Memory B cell (primary cell): ENCODE measurements around the gene SYN1.
A peak's percentile ranks its signal among the peaks of the same experiment; 100 is the strongest.
"Not testable (repeated sequence)": the region's sequence is repeated elsewhere in the genome, so short reads cannot be mapped to it uniquely, and the experiment has no call there.

Experiments used
- ATAC-seq: fragments of 150-1000 bp; cut with Tn5 transposase; 2 replicates; pipeline ENCODE4 v1.10.0; 2021; ENCODE audit warnings: low read depth, mild to moderate bottlenecking, moderate library complexity
- DNase-seq, 2 donors: peaks; one replicate each; pipeline ENCODE4 v3.0.0; 2022; ENCODE audit warnings: low spot score in 2 of 2
- H3K27ac Mint-ChIP-seq: one replicate; pipeline ENCODE4 v1.8.0; 2022; ENCODE audit warnings: mild to moderate bottlenecking, moderate library complexity, mixed read lengths
- H3K27me3 Mint-ChIP-seq: one replicate; pipeline ENCODE4 v1.8.0; 2022; ENCODE audit warnings: mixed read lengths
- H3K36me3 Mint-ChIP-seq: one replicate; pipeline ENCODE4 v1.8.0; 2022; ENCODE audit warnings: mild to moderate bottlenecking, mixed read lengths
- H3K4me1 Mint-ChIP-seq: one replicate; pipeline ENCODE4 v1.8.0; 2022; ENCODE audit warnings: mixed read lengths
- H3K4me3 Mint-ChIP-seq: one replicate; pipeline ENCODE4 v1.8.0; 2022; ENCODE audit warnings: mild to moderate bottlenecking, moderate library complexity, mixed read lengths
- H3K9me3 Mint-ChIP-seq: one replicate; pipeline ENCODE4 v1.8.0; 2022; ENCODE audit warnings: mixed read lengths

Gene SYN1

DNA sequence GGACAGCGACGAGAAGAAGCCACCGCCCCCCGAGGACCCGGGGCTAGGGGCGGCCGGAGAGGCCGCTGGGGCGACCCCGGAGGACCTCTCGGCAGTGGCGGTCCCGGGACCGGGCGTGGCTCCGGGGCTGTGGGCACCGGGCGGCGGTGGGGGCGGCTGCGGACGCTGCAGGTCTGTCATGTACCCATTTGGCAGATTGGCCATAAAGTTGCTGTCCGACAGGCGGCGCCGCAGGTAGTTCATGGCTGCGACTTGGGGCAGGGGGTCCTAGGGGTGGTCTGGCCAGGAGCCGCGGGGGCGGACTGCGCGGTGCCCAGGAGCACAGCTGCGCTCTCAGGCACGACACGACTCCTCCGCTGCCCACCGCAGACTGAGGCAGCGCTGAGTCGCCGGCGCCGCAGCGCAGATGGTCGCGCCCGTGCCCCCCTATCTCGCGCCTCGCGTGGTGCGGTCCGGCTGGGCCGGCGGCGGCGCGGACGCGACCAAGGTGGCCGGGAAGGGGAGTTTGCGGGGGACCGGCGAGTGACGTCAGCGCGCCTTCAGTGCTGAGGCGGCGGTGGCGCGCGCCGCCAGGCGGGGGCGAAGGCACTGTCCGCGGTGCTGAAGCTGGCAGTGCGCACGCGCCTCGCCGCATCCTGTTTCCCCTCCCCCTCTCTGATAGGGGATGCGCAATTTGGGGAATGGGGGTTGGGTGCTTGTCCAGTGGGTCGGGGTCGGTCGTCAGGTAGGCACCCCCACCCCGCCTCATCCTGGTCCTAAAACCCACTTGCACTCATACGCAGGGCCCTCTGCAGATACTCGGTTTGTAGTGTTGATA is at the start of gene SYN1:
SYN1 (minus strand) TSS at position 372 of the 817 bp plus-strand sequence; CDS start at position 243, 129 bp downstream.
- no peaks in the 10 kb centered on the region for H3K9me3 Mint-ChIP-seq
- peaks cover 3% of the 10 kb centered on the region for H3K4me1 Mint-ChIP-seq
- H3K36me3 Mint-ChIP-seq = no peaks in the 10 kb centered on the region
- H3K27ac Mint-ChIP-seq = no peak within 1 kb of the TSS
- H3K27me3 Mint-ChIP-seq = peaks cover 31% of the 10 kb centered on the region
- DNase-seq (peak; percentile 70 to 72), ATAC-seq (peak; percentile 96)
- peak within 1 kb of the TSS; percentile 57 for H3K4me3 Mint-ChIP-seq

- not testable (repeated sequence) for ATAC-seq, H3K4me1 Mint-ChIP-seq, H3K9me3 Mint-ChIP-seq, DNase-seq, H3K36me3 Mint-ChIP-seq, H3K4me3 Mint-ChIP-seq, H3K27me3 Mint-ChIP-seq, H3K27ac Mint-ChIP-seq
These were observed 46.1 kb upstream of the SYN1 start for GRCh38 chrX:47665797-47666196.

DNA sequence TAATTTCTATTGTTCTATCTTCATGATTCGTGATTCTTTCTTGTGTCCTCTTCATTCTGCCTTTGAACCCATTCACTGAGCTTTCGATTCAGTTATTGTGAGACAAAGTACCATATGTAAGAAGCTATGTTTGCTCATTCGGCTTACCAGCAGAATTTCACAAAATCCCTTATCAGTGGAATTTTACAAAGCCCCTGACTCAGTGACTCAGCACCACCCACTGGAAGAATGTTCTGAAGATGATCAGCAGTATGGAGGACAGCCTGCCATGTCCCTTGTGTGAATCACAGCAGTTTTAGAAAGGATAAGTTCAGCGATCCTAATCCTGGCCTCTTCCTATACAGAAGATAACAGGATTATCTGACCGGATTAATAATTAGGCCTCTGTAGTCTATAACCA is 45.1 kb upstream of the SYN1 start:
- H3K4me3 Mint-ChIP-seq = no peak overlapping the region
- H3K36me3 Mint-ChIP-seq = peaks cover 1% of the 10 kb centered on the region
- peaks cover 2% of the 10 kb centered on the region for H3K4me1 Mint-ChIP-seq
- DNase-seq (no peak), ATAC-seq (no peak)
- H3K27ac Mint-ChIP-seq = no peak overlapping the region
- H3K9me3 Mint-ChIP-seq = no peaks in the 10 kb centered on the region
- no peaks in the 10 kb centered on the region for H3K27me3 Mint-ChIP-seq

DNA sequence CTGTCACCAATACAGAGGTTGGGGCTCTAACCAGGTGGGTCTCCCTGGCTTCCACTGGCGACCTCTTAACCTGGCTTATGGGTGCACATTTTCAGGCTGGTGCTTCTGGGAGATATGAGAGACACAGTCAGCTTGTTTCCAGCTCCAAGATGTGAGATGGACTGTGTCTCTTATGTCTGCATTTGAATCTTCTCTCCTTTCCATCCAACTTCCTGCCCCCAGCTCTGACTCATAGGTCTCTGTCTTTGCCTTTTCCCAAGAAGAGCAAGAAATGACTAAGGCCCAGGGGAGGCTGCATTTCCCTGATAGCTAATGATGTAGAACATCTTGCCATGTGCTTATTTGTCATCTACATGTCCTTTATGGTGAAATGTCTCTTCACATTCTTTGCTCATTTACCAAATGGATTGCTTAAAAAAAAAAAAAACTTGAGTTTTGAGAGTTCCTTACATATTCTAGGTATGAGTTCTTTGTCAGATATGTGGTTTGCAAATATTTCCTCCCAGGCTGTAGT is 42.5 kb upstream of the SYN1 start:
- ATAC-seq = no peak
- H3K27ac Mint-ChIP-seq = no peak overlapping the region
- H3K9me3 Mint-ChIP-seq = no peaks in the 10 kb centered on the region

DNA sequence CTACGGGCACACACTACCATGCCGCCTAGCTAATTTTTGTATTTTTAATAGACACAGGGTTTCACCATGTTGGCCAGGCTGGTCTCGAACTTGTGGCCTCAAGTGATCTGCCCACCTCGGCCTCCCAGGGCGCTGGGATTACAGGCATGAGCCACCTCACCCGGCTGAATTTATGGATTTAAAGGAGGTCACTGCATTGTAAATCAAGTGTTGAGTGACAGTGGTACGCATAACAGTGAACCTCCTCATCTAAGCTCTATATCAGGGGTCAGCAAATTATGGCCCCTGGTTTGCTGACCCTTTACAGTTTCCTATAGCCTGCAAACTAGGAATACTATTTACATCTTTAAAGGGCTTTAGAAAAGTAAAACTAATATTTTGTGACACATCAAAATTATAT is 41.9 kb upstream of the SYN1 start:
- Mint-ChIP-seq H3K4me1 (peaks cover 7% of the 10 kb centered on the region), H3K4me3 (no peak overlapping the region), H3K36me3 (peaks cover under 1% of the 10 kb centered on the region), H3K9me3 (no peaks in the 10 kb centered on the region), H3K27ac (no peak overlapping the region), H3K27me3 (no peaks in the 10 kb centered on the region)
- DNase-seq (no peak), ATAC-seq (no peak)

More for the DNA sequence above, 42.5 kb upstream of the SYN1 start:
- peaks cover 7% of the 10 kb centered on the region for H3K4me1 Mint-ChIP-seq
- DNase-seq = no peak
- no peaks in the 10 kb centered on the region for H3K27me3 Mint-ChIP-seq
- H3K4me3 Mint-ChIP-seq = no peak overlapping the region
- no peaks in the 10 kb centered on the region for H3K36me3 Mint-ChIP-seq

GRCh38 chrX:47659421-47659726 is 39.7 kb upstream of the SYN1 start:
- Mint-ChIP-seq H3K27ac (peak overlapping the region; percentile 97), H3K27me3 (no peaks in the 10 kb centered on the region), H3K4me1 (peaks cover 7% of the 10 kb centered on the region), H3K4me3 (peak overlapping the region; percentile 86), H3K9me3 (no peaks in the 10 kb centered on the region), H3K36me3 (peaks cover 4% of the 10 kb centered on the region)
- DNase-seq = no peak
- no peak for ATAC-seq

GRCh38 chrX:47658684-47659420 is 39.2 kb upstream of the SYN1 start, which contains the start of gene UXT:
Gene UXT, minus strand, starts transcription at chrX:47659180. Its CDS starts 253 bp downstream, at chrX:47658927.
- peak within 1 kb of the TSS; percentile 86 for H3K4me3 Mint-ChIP-seq
- peak within 1 kb of the TSS; percentile 97 for H3K27ac Mint-ChIP-seq
- no peaks in the 10 kb centered on the region for H3K9me3 Mint-ChIP-seq
- DNase-seq (peak; percentile 82 to 87), ATAC-seq (peak; percentile 77)
- peaks cover 7% of the 10 kb centered on the region for H3K4me1 Mint-ChIP-seq
- peaks cover 4% of the 10 kb centered on the region for H3K36me3 Mint-ChIP-seq
- H3K27me3 Mint-ChIP-seq = no peaks in the 10 kb centered on the region

GRCh38 chrX:47658301-47658683 is 38.6 kb upstream of the SYN1 start:
- H3K4me1 Mint-ChIP-seq = peaks cover 10% of the 10 kb centered on the region
- peak overlapping the region; percentile 86 for H3K4me3 Mint-ChIP-seq
- no peaks in the 10 kb centered on the region for H3K9me3 Mint-ChIP-seq
- no peaks in the 10 kb centered on the region for H3K27me3 Mint-ChIP-seq
- H3K27ac Mint-ChIP-seq = peak overlapping the region; percentile 97
- DNase-seq (no peak), ATAC-seq (no peak)
- peaks cover 9% of the 10 kb centered on the region for H3K36me3 Mint-ChIP-seq

DNA sequence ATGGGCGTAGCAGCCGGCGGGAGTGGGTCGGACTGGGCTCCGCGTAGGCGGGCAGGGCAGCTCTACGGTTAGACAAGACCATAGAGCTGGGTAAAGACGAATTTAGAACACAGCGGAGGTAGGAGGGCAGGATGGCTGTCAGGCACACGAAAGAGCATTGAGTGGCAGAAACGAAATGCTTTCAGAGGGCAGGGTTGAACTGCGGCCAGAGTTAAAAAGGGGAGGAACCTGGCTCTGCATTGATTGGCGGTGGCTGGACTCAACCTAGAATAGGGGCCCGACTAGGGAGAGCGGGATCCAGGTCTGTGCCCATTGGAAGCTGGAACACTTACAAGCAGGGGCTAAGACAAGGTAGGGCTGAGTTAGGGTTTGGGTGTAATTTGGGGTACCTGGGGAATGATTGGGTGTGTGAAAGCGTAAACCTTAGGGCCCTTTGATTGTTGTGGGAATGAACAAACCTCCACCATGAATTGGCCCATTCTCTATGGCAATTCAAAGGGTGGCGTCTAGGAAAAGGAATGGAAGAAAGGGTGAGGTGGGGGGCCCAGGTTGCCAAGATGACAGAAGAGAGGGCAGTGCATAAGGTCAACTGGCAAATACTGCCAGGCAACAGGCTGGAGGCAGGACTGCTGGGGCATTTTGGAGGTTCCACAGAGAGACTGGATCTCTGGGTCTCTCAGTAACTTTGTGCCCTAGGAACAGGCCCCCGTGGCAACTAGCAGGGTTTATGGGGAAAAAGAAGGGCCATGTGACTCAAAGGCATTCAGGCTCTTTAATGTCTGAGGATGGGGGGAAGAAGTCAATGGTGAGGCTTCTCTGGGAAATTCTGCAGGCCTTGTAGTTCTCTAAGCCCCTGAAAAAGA is 31.6 kb upstream of the SYN1 start:
- H3K27me3 Mint-ChIP-seq = no peaks in the 10 kb centered on the region
- H3K4me1 Mint-ChIP-seq = peaks cover 19% of the 10 kb centered on the region
- no peaks in the 10 kb centered on the region for H3K9me3 Mint-ChIP-seq
- H3K4me3 Mint-ChIP-seq = peak overlapping the region; percentile 90
- DNase-seq = no peak
- H3K27ac Mint-ChIP-seq = peak overlapping the region; percentile 89
- no peak for ATAC-seq
- H3K36me3 Mint-ChIP-seq = peaks cover 12% of the 10 kb centered on the region

DNA sequence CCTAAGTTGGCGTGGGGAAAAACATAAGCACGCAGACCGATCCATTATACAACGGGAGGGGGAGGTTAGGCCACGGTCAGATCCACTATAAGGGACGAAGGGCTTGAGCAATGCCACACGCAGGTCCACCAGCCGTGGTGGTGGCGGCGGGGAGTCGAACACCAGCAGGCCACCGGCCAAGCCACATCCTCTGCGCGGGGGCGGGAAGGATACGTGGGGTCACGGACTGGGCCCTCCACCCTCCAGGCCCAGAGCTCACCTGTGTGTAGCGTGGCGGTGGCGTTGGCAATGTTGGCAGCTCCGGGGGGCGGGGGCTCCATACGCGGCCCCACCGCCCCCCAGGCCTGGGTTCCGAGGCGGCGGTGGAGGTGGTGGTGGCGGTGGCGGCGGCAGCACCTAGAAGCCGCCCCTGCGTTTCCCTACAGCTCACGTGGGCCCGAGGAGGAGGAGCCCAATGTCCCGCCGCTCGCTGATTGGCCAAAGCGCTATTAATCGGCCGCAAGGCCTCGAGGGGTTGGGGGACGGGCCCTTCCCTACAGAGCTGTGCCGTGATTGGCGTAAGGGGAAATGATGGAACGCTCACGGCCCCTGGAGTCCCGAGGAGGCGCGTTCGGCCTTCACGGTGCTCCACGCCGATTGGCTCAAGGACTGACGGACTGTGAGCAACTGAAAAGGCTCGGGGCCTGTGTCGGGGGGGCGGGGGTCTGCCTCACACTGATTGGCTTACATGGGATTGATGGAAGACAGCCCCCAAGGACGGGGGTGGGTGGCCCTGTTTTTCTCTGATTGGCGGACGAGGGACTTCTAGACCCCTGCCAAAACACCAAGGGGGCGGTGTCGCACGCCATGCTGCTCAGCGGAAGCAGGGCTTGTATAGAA is 30.7 kb upstream of the SYN1 start, which contains the start of gene ELK1:
ELK1 (minus strand) TSS at position 400 of the 879 bp plus-strand sequence. CDS start 9,122 bp downstream, outside the sequence.
- H3K27me3 Mint-ChIP-seq = no peaks in the 10 kb centered on the region
- ATAC-seq (peak; percentile 85), DNase-seq (peak; percentile 65 to 80)
- peak within 1 kb of the TSS; percentile 89 for H3K27ac Mint-ChIP-seq
- H3K36me3 Mint-ChIP-seq = peaks cover 11% of the 10 kb centered on the region
- no peaks in the 10 kb centered on the region for H3K9me3 Mint-ChIP-seq
- H3K4me3 Mint-ChIP-seq = peak within 1 kb of the TSS; percentile 90
- H3K4me1 Mint-ChIP-seq = peaks cover 19% of the 10 kb centered on the region

DNA sequence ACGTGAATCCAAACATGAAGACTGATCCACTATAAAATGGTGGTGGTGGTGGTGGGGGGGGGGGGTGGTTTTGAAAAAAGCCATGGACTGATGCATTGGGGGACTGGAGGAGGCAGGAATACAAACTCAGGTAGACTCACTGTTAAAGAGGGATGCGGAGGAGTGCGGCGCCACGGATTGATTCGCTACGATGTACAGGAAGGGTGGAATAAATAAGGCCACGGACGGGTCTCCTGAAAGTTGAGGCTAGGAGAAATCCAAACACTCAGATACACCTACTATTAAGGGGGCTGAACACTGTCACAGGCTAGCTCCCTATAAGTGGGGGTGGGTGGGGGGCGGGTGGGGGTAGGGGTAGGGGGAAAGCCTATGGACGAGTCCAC is 30.1 kb upstream of the SYN1 start:
- no peaks in the 10 kb centered on the region for H3K27me3 Mint-ChIP-seq
- H3K4me1 Mint-ChIP-seq = peaks cover 20% of the 10 kb centered on the region
- H3K27ac Mint-ChIP-seq = peak overlapping the region; percentile 89
- ATAC-seq = no peak
- H3K4me3 Mint-ChIP-seq = peak overlapping the region; percentile 90
- DNase-seq = no peak
- no peaks in the 10 kb centered on the region for H3K9me3 Mint-ChIP-seq
- peaks cover 11% of the 10 kb centered on the region for H3K36me3 Mint-ChIP-seq

GRCh38 chrX:47649271-47649670 is 29.6 kb upstream of the SYN1 start:
- Mint-ChIP-seq H3K4me3 (peak overlapping the region; percentile 86), H3K27ac (peak overlapping the region; percentile 82), H3K9me3 (no peaks in the 10 kb centered on the region), H3K4me1 (peaks cover 24% of the 10 kb centered on the region), H3K27me3 (no peaks in the 10 kb centered on the region), H3K36me3 (peaks cover 11% of the 10 kb centered on the region)
- no peak for ATAC-seq
- DNase-seq = no peak

DNA sequence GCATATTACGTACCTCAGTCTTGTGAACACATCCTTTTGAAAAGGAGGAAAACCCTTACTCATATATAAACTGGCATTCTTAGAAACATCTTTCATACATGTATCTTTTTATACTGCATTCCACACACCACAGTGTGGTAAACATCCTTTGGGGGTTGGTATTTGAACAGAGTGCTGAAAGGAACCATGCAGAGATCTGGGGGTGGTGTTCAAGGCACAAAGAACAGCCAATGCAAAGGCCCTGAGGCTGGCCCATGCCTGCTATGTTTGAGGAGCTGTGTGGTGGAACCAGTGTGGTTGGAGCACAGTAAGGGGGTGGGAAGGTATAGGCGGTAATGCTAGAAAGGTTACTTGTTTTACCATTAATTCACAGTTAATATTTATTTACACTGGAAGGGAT is 28.7 kb upstream of the SYN1 start:
- Mint-ChIP-seq H3K4me3 (peak overlapping the region; percentile 29), H3K27ac (no peak overlapping the region), H3K36me3 (peaks cover 7% of the 10 kb centered on the region), H3K4me1 (peaks cover 23% of the 10 kb centered on the region), H3K9me3 (no peaks in the 10 kb centered on the region), H3K27me3 (no peaks in the 10 kb centered on the region)
- DNase-seq (no peak), ATAC-seq (no peak)
